GM12878 (cell line): Measurements from ENCODE around the gene SOX5.

Experiments
- ATF3 ChIP-seq: IDR thresholded peaks from 2 replicates; pipeline ENCODE4 v1.6.1; 2011; ENCODE audit warnings: low read depth, mild to moderate bottlenecking, low read length, moderate library complexity, borderline replicate concordance; ENCODE audit errors: extremely low read depth
- CHD2 ChIP-seq: IDR thresholded peaks from 2 replicates; pipeline ENCODE4 v1.6.1; 2011; ENCODE audit warnings: low read depth, low read length, improper control_type of control experiment, borderline replicate concordance
- CREB1 ChIP-seq: IDR thresholded peaks from 2 replicates; pipeline ENCODE4 v1.6.1; 2012; ENCODE audit warnings: low read depth, mild to moderate bottlenecking, inconsistent platforms
- CTCF ChIP-seq, 3 experiments: IDR thresholded peaks in 2 of 3; conservative IDR thresholded peaks in 1 of 3; 2 replicates each; pipeline ENCODE4 v1.5.1; 2011; ENCODE audit warnings: low read depth in 3 of 3, low read length in 3 of 3, mild to moderate bottlenecking in 3 of 3, control low read depth in 2 of 3, moderate library complexity in 2 of 3, inconsistent platforms in 1 of 3, mixed read lengths in 1 of 3; ENCODE audit not compliant: control insufficient read depth in 2 of 3, insufficient read depth in 1 of 3; ENCODE audit errors: extremely low read depth in 1 of 3
- ELK1 ChIP-seq: IDR thresholded peaks from 2 replicates; pipeline ENCODE4 v1.6.1; 2012; ENCODE audit warnings: low read depth, low read length, improper control_type of control experiment
- ESRRA ChIP-seq: IDR thresholded peaks from 2 replicates; pipeline ENCODE4 v1.6.1; 2012; ENCODE audit warnings: mild to moderate bottlenecking, low read length, improper control_type of control experiment
- EZH2 ChIP-seq: IDR thresholded peaks from 2 replicates; pipeline ENCODE4 v1.6.1; 2012; ENCODE audit warnings: low read depth, mild to moderate bottlenecking, control low read depth, inconsistent platforms, low read length, borderline replicate concordance; ENCODE audit not compliant: control insufficient read depth
- JUNB ChIP-seq: IDR thresholded peaks from 2 replicates; pipeline ENCODE4 v1.6.1; 2016; ENCODE audit warnings: antibody characterized with exemption, mild to moderate bottlenecking
- POLR2A ChIP-seq: IDR thresholded peaks from 2 replicates; pipeline ENCODE4 v1.6.1; 2011; ENCODE audit warnings: low read depth, mild to moderate bottlenecking, low read length
- RELA ChIP-seq: fragments of 450-650 bp; IDR thresholded peaks from 2 replicates; pipeline ENCODE4 v1.8.0; 2014; ENCODE audit warnings: borderline replicate concordance; ENCODE audit not compliant: partially characterized antibody
- REST ChIP-seq: IDR thresholded peaks from 2 replicates; pipeline ENCODE4 v1.6.1; 2012; ENCODE audit warnings: mild to moderate bottlenecking, low read depth, low read length
- SIN3A ChIP-seq: IDR thresholded peaks from 2 replicates; pipeline ENCODE4 v1.6.1; 2012; ENCODE audit warnings: low read depth, low read length, improper control_type of control experiment
- USF2 ChIP-seq: IDR thresholded peaks from 2 replicates; pipeline ENCODE4 v1.6.1; 2011; ENCODE audit warnings: low read depth, low read length, improper control_type of control experiment, borderline replicate concordance
- ZNF24 ChIP-seq: fragments of 450-650 bp; IDR thresholded peaks from 2 replicates; pipeline ENCODE4 v1.6.1; 2017; ENCODE audit warnings: antibody characterized with exemption, mild to moderate bottlenecking

- TF ChIP-seq CREB1: no peak
- TF ChIP-seq REST: no peak
- TF ChIP-seq ATF3: no peak
- no peak for TF ChIP-seq JUNB
- no peak for TF ChIP-seq CTCF (IDR thresholded peaks at IDR 0.05 in 2 of 3, conservative IDR thresholded peaks at IDR 0.05 in 1 of 3; ENCODE audit: control insufficient read depth in 2 of 3, extremely low read depth in 1 of 3, insufficient read depth in 1 of 3, low read depth in 3 of 3, low read length in 3 of 3)
- no peak for TF ChIP-seq RELA
- TF ChIP-seq EZH2: no peak
- TF ChIP-seq ELK1: no peak
- TF ChIP-seq CHD2: no peak
- TF ChIP-seq POLR2A: no peak
- TF ChIP-seq SIN3A: no peak
- no peak for TF ChIP-seq USF2
- no peak for TF ChIP-seq ZNF24
- TF ChIP-seq ESRRA: no peak
Measured at GRCh38 chr12:23742574-23742973, 206.9 kb downstream of the SOX5 start.
